Liver (tissue), 9 donors: ENCODE results near the gene ZSCAN5A. TPM values are rescaled to one million over a fixed set of nuclear protein-coding genes. Genes with fewer than 3 reads are reported as not detected.
"Not testable (repeated sequence)": the region's sequence is repeated elsewhere in the genome, so short reads cannot be mapped to it uniquely, and the experiment has no call there.

ENCODE experiments used
- DNase-seq: peaks from one replicate; pipeline ENCODE4 v3.0.0-alpha.2; 2017; ENCODE audit warnings: low spot score
- H3K27ac ChIP-seq, 2 donors: one replicate each; pipeline ENCODE4 v1.7.0; 2013; ENCODE audit warnings: inconsistent platforms in 2 of 2, low read length in 2 of 2, control low read depth in 1 of 2, low read depth in 1 of 2, mild to moderate bottlenecking in 1 of 2
- H3K27me3 ChIP-seq, 4 donors: one replicate each; pipeline versions ENCODE4 v1.6.1 to v1.7.0; 2013; ENCODE audit warnings: low read length in 3 of 4, inconsistent platforms in 1 of 4, mild to moderate bottlenecking in 1 of 4, moderate library complexity in 1 of 4; ENCODE audit not compliant: control insufficient read depth in 4 of 4, insufficient read depth in 4 of 4
- H3K36me3 ChIP-seq, 4 donors: one replicate each; pipeline versions ENCODE4 v1.6.1 to v1.7.0; 2013; ENCODE audit warnings: low read length in 3 of 4, mild to moderate bottlenecking in 3 of 4, low read depth in 1 of 4, moderate library complexity in 1 of 4; ENCODE audit not compliant: control insufficient read depth in 4 of 4, insufficient read depth in 3 of 4
- H3K4me1 ChIP-seq, 4 donors: one replicate each; pipeline versions ENCODE4 v1.6.1 to v1.7.0; 2013; ENCODE audit warnings: low read length in 3 of 4, mild to moderate bottlenecking in 3 of 4, moderate library complexity in 1 of 4; ENCODE audit not compliant: control insufficient read depth in 4 of 4, insufficient read depth in 4 of 4
- H3K4me3 ChIP-seq, 3 donors: one replicate each; pipeline versions ENCODE4 v1.6.1 to v1.7.0; 2013; ENCODE audit warnings: low read length in 3 of 3, control low read depth in 1 of 3, low read depth in 1 of 3, mild to moderate bottlenecking in 1 of 3
- H3K9ac ChIP-seq, 2 donors: one replicate each; pipeline ENCODE4 v1.7.0; 2013; ENCODE audit warnings: low read length in 2 of 2, mild to moderate bottlenecking in 2 of 2, moderate library complexity in 2 of 2, control low read depth in 1 of 2, low read depth in 1 of 2
- H3K9me3 ChIP-seq, 4 donors: one replicate each; pipeline versions ENCODE4 v1.6.1 to v1.7.0; 2013; ENCODE audit warnings: low read length in 3 of 4; ENCODE audit not compliant: control insufficient read depth in 4 of 4
- CTCF ChIP-seq: fragments of 150-350 bp; IDR thresholded peaks from 2 replicates; pipeline ENCODE4 v1.5.1; 2017; ENCODE audit warnings: improper control_type of control experiment, low read depth, low read length; ENCODE audit not compliant: missing input control
- EGR1 ChIP-seq, 2 donors: IDR thresholded peaks; 2 replicates each; pipeline ENCODE4 v1.6.1; 2016 to 2018; ENCODE audit warnings: antibody characterized with exemption in 2 of 2, low read depth in 2 of 2
- FOXA1 ChIP-seq: IDR thresholded peaks from 2 replicates; pipeline ENCODE4 v1.6.1; 2016; ENCODE audit warnings: antibody characterized with exemption
- FOXA2 ChIP-seq: IDR thresholded peaks from 2 replicates; pipeline ENCODE4 v1.6.1; 2016; ENCODE audit warnings: antibody characterized with exemption
- GABPA ChIP-seq, 2 donors: IDR thresholded peaks in 1 of 2; conservative IDR thresholded peaks in 1 of 2; 2 replicates each; pipeline ENCODE4 v1.6.1; 2016; ENCODE audit warnings: antibody characterized with exemption in 2 of 2, mild to moderate bottlenecking in 1 of 2, moderate library complexity in 1 of 2
- HNF4A ChIP-seq, 2 donors: conservative IDR thresholded peaks; 2 replicates each; pipeline ENCODE4 v1.6.1; 2016; ENCODE audit warnings: antibody characterized with exemption in 2 of 2, mild to moderate bottlenecking in 2 of 2
- HNF4G ChIP-seq: IDR thresholded peaks from 2 replicates; pipeline ENCODE4 v1.6.1; 2016; ENCODE audit warnings: antibody characterized with exemption
- JUND ChIP-seq, 2 donors: IDR thresholded peaks; 2 replicates each; pipeline ENCODE4 v1.6.1; 2016; ENCODE audit warnings: antibody characterized with exemption in 2 of 2
- MAX ChIP-seq: IDR thresholded peaks from 2 replicates; pipeline ENCODE4 v1.6.1; 2016; ENCODE audit warnings: antibody characterized with exemption
- NR2F2 ChIP-seq: IDR thresholded peaks from 2 replicates; pipeline ENCODE4 v1.6.1; 2016; ENCODE audit warnings: antibody characterized with exemption
- RAD21 ChIP-seq, 2 donors: IDR thresholded peaks; 2 replicates each; pipeline ENCODE4 v1.6.1; 2016; ENCODE audit warnings: antibody characterized with exemption in 2 of 2, mild to moderate bottlenecking in 2 of 2
- RXRA ChIP-seq, 2 donors: IDR thresholded peaks; 2 replicates each; pipeline ENCODE4 v1.6.1; 2017 to 2018; ENCODE audit warnings: antibody characterized with exemption in 2 of 2, mild to moderate bottlenecking in 1 of 2
- SP1 ChIP-seq: IDR thresholded peaks from 2 replicates; pipeline ENCODE4 v1.6.1; 2018; ENCODE audit warnings: antibody characterized with exemption, mild to moderate bottlenecking
- TAF1 ChIP-seq: conservative IDR thresholded peaks from 2 replicates; pipeline ENCODE4 v1.6.1; 2016; ENCODE audit warnings: antibody characterized with exemption, mild to moderate bottlenecking
- YY1 ChIP-seq: IDR thresholded peaks from 2 replicates; pipeline ENCODE4 v1.6.1; 2016; ENCODE audit warnings: antibody characterized with exemption, mild to moderate bottlenecking
- WGBS: extraction: QIAGEN DNeasy Blood & Tissue Kit; methylation state at CpG from one replicate; pipeline ENCODE4 v1.1.7; 2013; 5-methylcytosine and 5-hydroxymethylcytosine counted together
- polyA plus RNA-seq, 2 donors: library from polyadenylated mRNA; stranded (reverse) in 1 of 2; unstranded in 1 of 2; fragments of 200-250 nt in 1 of 2; fragments of >200 nt in 1 of 2; fragmentation: Nextera tagmentation in 1 of 2; extraction: Ambion mirVana in 1 of 2; gene quantifications; one replicate each; pipeline versions ENCODE4 v1.2.1 to v1.2.3, GENCODE V29; 2013 to 2015
- total RNA-seq, 2 donors: library from RNA; depleted of rRNA; stranded (reverse); fragments of >200 nt; gene quantifications; one replicate each; pipeline ENCODE4 v1.2.3, GENCODE V29; 2014
- TF ChIP-seq, protein P1 (sequence below): IDR thresholded peaks from 2 replicates; pipeline ENCODE4 v1.6.1; 2016; ENCODE audit warnings: antibody characterized with exemption
- TF ChIP-seq, protein P2 (sequence below): IDR thresholded peaks from 2 replicates; pipeline ENCODE4 v1.6.1; 2016; ENCODE audit warnings: antibody characterized with exemption, mild to moderate bottlenecking
- donor health status: healthy.
- donor health status: healthy.
- donor health status: healthy.
- donor health status: healthy.
- donor health status: healthy.

ZSCAN5A gene
- total and polyA plus RNA-seq, 4 donors: 2.2 to 9.6 (median 5.0) TPM

- Histone ChIP-seq H3K27ac (no peak overlapping the region), H3K36me3 (no peaks in the 10 kb centered on the region), H3K4me3 (no peak overlapping the region), H3K4me1 (no peaks in the 10 kb centered on the region), H3K9ac (no peak overlapping the region), H3K9me3 (no peaks in the 10 kb centered on the region), H3K27me3 (no peaks in the 10 kb centered on the region)
- 68% methylated on average over 7 of the region's 7 CpGs for WGBS
- DNase-seq: no peak
- TF ChIP-seq RXRA (IDR thresholded peaks at IDR 0.05): no peak
- TF ChIP-seq NR2F2: no peak
- no peak for TF ChIP-seq SP1
- no peak for TF ChIP-seq CTCF
- no peak for TF ChIP-seq HNF4A (conservative IDR thresholded peaks at IDR 0.05)
- TF ChIP-seq TAF1: no peak
- TF ChIP-seq HNF4G: no peak
- TF ChIP-seq, protein P1, sequence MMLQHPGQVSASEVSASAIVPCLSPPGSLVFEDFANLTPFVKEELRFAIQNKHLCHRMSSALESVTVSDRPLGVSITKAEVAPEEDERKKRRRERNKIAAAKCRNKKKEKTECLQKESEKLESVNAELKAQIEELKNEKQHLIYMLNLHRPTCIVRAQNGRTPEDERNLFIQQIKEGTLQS: no peak
- no peak for TF ChIP-seq FOXA2
- TF ChIP-seq RAD21 (IDR thresholded peaks at IDR 0.05): no peak
- no peak for TF ChIP-seq JUND (IDR thresholded peaks at IDR 0.05)
- no peak for TF ChIP-seq MAX
Measured at GRCh38 chr19:56347163-56347778, 32.6 kb upstream of the ZSCAN5A start.

DNA sequence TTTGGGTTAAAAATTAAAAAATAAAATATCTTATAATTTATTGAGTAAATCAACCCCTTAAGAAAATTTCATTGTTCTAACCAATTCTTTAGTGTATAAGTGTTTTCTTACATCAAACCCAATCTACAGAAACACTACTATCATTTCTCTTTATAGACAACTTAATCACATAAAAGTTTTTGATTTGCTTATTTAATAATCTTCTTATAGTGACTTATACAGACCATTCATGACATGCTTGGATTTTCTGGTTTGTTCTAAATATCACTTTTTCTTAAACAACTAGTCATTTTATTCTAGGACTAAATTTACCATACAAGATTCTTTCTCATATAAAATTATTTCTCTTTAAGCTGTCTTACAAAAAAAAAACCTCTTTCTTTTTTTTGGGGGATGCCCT, 27.3 kb upstream of the ZSCAN5A start:
- Histone ChIP-seq H3K36me3 (no peaks in the 10 kb centered on the region), H3K4me3 (no peak overlapping the region), H3K4me1 (no peaks in the 10 kb centered on the region), H3K27me3 (no peaks in the 10 kb centered on the region), H3K9me3 (no peaks in the 10 kb centered on the region), H3K27ac (no peak overlapping the region), H3K9ac (no peak overlapping the region)
- DNase-seq: no peak
- TF ChIP-seq, protein P2, sequence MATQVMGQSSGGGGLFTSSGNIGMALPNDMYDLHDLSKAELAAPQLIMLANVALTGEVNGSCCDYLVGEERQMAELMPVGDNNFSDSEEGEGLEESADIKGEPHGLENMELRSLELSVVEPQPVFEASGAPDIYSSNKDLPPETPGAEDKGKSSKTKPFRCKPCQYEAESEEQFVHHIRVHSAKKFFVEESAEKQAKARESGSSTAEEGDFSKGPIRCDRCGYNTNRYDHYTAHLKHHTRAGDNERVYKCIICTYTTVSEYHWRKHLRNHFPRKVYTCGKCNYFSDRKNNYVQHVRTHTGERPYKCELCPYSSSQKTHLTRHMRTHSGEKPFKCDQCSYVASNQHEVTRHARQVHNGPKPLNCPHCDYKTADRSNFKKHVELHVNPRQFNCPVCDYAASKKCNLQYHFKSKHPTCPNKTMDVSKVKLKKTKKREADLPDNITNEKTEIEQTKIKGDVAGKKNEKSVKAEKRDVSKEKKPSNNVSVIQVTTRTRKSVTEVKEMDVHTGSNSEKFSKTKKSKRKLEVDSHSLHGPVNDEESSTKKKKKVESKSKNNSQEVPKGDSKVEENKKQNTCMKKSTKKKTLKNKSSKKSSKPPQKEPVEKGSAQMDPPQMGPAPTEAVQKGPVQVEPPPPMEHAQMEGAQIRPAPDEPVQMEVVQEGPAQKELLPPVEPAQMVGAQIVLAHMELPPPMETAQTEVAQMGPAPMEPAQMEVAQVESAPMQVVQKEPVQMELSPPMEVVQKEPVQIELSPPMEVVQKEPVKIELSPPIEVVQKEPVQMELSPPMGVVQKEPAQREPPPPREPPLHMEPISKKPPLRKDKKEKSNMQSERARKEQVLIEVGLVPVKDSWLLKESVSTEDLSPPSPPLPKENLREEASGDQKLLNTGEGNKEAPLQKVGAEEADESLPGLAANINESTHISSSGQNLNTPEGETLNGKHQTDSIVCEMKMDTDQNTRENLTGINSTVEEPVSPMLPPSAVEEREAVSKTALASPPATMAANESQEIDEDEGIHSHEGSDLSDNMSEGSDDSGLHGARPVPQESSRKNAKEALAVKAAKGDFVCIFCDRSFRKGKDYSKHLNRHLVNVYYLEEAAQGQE: no peak
- TF ChIP-seq NR2F2 (no peak), FOXA1 (no peak), YY1 (no peak), FOXA2 (no peak), HNF4A (conservative IDR thresholded peaks at IDR 0.05) (no peak), RXRA (IDR thresholded peaks at IDR 0.05) (no peak), RAD21 (IDR thresholded peaks at IDR 0.05) (no peak), GABPA (IDR thresholded peaks at IDR 0.05 in 1 of 2, conservative IDR thresholded peaks at IDR 0.05 in 1 of 2) (no peak), EGR1 (IDR thresholded peaks at IDR 0.05; ENCODE audit: low read depth in 2 of 2) (no peak), TAF1 (no peak), SP1 (no peak)

GRCh38 chr19:56339031-56339430, 24.4 kb upstream of the ZSCAN5A start:
- not testable (repeated sequence) for DNase-seq, H3K36me3 ChIP-seq, H3K4me3 ChIP-seq, H3K27me3 ChIP-seq, H3K9ac ChIP-seq, H3K4me1 ChIP-seq, H3K9me3 ChIP-seq, H3K27ac ChIP-seq
- WGBS: 94% methylated on average over 7 of the region's 10 CpGs

- not testable (repeated sequence) for H3K4me3 ChIP-seq, H3K9me3 ChIP-seq, H3K27me3 ChIP-seq, H3K36me3 ChIP-seq, H3K4me1 ChIP-seq, DNase-seq, H3K27ac ChIP-seq, H3K9ac ChIP-seq
- WGBS: 71% methylated on average over 8 of the region's 8 CpGs
Measured at GRCh38 chr19:56337077-56337476, 22.4 kb upstream of the ZSCAN5A start.
